NB4 (cell line): ENCODE measurements around the gene KLF16.

Source experiments
- DNase-seq: peaks from one replicate; pipeline ENCODE4 v3.0.0; 2010; ENCODE audit warnings: low read depth
- H3K4me3 ChIP-seq: one replicate; pipeline ENCODE4 v1.5.1; 2011; ENCODE audit warnings: mild to moderate bottlenecking, low read depth, low read length, moderate library complexity
- CTCF ChIP-seq: IDR thresholded peaks from one replicate; pipeline ENCODE4 v1.5.1; 2012; ENCODE audit warnings: low read depth, low read length
- MYC ChIP-seq: IDR thresholded peaks from 2 replicates; pipeline ENCODE4 v1.6.1; 2011; ENCODE audit warnings: low read depth, low read length
- POLR2A ChIP-seq: IDR thresholded peaks from 2 replicates; pipeline ENCODE4 v1.6.1; 2011; ENCODE audit warnings: mild to moderate bottlenecking; ENCODE audit not compliant: insufficient read length; ENCODE audit errors: extremely low read depth
- TF ChIP-seq, protein P1 (sequence below): IDR thresholded peaks from 2 replicates; pipeline ENCODE4 v1.6.1; 2011; ENCODE audit warnings: low read depth, low read length

Gene KLF16

DNA sequence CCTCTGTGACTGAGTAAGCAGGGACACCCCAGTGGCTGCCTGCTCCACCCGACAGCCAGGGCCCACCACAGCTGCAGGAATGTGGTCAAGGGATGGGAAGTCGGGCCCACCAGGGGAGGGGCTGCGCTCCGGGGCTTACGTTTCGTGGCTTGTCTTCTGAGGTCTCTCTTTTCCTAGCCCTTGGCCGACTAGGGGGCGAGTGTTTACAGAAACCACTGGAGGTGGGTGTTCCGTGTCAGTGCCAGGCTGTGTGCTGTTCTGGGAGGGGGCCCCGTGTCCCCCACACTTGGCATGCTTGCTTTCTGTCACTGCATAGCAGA is 46.3 kb upstream of the KLF16 start:
- TF ChIP-seq CTCF (no peak), POLR2A (no peak), MYC (no peak)
- TF ChIP-seq, protein P1, sequence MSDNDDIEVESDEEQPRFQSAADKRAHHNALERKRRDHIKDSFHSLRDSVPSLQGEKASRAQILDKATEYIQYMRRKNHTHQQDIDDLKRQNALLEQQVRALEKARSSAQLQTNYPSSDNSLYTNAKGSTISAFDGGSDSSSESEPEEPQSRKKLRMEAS, result no peak
- H3K4me3 ChIP-seq, result no peak overlapping the region
- no peak for DNase-seq

- H3K4me3 ChIP-seq, result no peak overlapping the region
- no peak for DNase-seq
- TF ChIP-seq CTCF, result no peak
Observed at GRCh38 chr19:1908364-1908678, 44.9 kb upstream of the KLF16 start.

GRCh38 chr19:1907563-1908363 is 44.4 kb upstream of the KLF16 start:
- no peak overlapping the region for H3K4me3 ChIP-seq
- DNase-seq, result no peak
- TF ChIP-seq POLR2A (no peak), CTCF (no peak), MYC (no peak)
- TF ChIP-seq, protein P1, result no peak

DNA sequence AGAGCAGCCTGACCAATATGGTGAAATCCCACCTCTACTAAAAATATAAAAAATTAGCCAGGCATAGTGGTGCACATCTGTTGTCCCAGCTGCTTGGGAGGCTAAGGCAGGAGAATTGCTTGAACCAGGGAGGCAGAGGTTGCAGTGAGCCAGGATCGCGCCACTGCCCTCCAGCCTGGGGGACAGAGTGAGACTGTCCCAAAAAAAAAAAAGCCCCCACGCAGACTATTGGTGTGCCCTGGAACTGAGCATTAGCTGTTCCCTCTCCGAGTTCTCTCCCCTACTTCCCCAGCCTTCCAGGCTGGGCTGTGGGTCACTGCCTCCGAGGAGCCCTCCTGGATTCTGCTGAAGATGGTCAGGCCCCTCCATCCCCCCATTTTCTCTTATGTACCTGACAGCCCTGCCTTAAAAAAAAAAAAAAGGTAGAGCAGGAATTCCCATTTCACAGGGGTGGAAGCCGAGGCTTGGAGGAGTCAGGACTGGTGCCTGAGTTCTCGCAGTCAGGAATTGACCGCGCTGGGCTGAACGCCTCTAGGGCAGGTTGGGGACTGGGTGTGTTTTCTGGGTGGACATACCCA is 43.7 kb upstream of the KLF16 start:
- DNase-seq, result no peak
- TF ChIP-seq MYC (no peak), CTCF (no peak), POLR2A (no peak)
- TF ChIP-seq, protein P1, result no peak
- H3K4me3 ChIP-seq, result no peak overlapping the region

GRCh38 chr19:1905863-1906375 is 42.5 kb upstream of the KLF16 start:
- no peak for DNase-seq
- peak overlapping the region; percentile 72 for H3K4me3 ChIP-seq
- TF ChIP-seq MYC (no peak), POLR2A (no peak), CTCF (no peak)
- TF ChIP-seq, protein P1, result no peak
